ENCODE data around the gene SFTA2. TPM values are rescaled to one million over a fixed set of nuclear protein-coding genes. Genes with fewer than 3 reads are reported as not detected.

Gene SFTA2
- total and polyA plus RNA-seq, 2 of the 8 experiments (the other 6 are each of a cell fraction or from before 2014, with no cell fraction given), result not detected

DNA sequence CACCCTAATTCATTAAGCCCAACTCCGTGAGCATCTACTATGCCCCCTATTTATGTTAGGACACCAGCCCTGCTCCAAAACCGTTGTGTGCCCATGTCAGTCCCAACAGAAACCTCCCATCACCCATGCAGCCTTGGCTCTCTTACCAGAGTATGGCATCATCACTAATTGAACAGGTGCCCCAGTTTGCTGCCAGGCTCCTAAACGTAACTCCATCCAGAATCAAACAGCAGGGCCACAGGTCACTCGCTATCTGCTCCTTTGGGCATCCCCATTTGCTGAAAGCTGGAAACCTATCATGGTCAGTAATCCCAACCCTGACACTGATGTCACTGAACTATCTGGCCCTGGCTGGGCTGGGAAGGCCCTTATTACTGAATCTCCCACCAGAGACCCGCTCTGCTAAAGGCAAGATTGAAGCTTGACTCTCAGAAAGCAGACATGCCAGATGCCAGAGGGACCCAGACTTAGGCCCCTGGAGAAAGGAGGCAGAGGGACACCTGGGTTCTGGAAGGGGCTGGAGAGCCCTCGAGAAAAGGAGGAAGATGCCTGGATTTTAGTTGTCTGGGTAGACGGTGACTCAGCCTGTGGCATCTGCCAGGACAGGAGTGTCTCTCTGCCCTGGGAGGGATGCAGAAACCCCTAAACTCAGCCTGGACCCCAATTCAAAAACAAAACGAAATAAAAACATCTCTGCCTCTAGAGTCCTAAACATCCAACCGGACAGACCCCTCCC is 22.8 kb upstream of the SFTA2 start:
- no peak for FAIRE-seq
- no peak for TF ChIP-seq TEAD4 (IDR thresholded peaks at IDR 0.05; ENCODE audit: low read depth, low read length)
- TF ChIP-seq SUZ12 (IDR thresholded peaks at IDR 0.05; ENCODE audit: low read length), result peak; percentile 14; the same call in 1 of the 2 replicates
- TF ChIP-seq SIN3A (conservative IDR thresholded peaks at IDR 0.05 in 1 of 2, IDR thresholded peaks at IDR 0.05 in 1 of 2; ENCODE audit: low read depth in 1 of 2, low read length in 2 of 2), result 0 out of 4 replicates have a peak, but pooled peaks of 1 of the 2 experiments have one; percentile 11
- H3K4me3 ChIP-seq (ENCODE audit: extremely low read depth in 1 of 4, insufficient read depth in 2 of 4, low read depth in 3 of 4, low read length in 4 of 4), result peak overlapping the region; percentile 47 to 64 (median 54)
- H4K8ac ChIP-seq (ENCODE audit: extremely low read depth, insufficient read depth, low read length), result peak overlapping the region; percentile 86; the same call in 1 of the 2 replicates
- no peak overlapping the region for H3K9ac ChIP-seq (replicated peaks in 1 of 4; ENCODE audit: extremely low read depth in 1 of 4, low read depth in 3 of 4, low read length in 3 of 4)
- no peak overlapping the region for H3K23ac ChIP-seq (ENCODE audit: insufficient read length)
- H3K14ac ChIP-seq (ENCODE audit: insufficient read length), result no peak overlapping the region
- no peak overlapping the region for H4K91ac ChIP-seq (replicated peaks; ENCODE audit: insufficient read length, low read length)
- H2AFZ ChIP-seq (ENCODE audit: low read length), result peak overlapping the region; percentile 28; the same call in 1 of the 2 replicates
- H3K79me2 ChIP-seq (ENCODE audit: control insufficient read depth in 1 of 2, insufficient read depth in 2 of 2, low read length in 2 of 2), result no peaks in the 10 kb centered on the region
- H3K56ac ChIP-seq (replicated peaks; ENCODE audit: insufficient read length, low read depth, low read length), result no peak overlapping the region
- peaks cover 3 to 4% (median 4%) of the 10 kb centered on the region in 4 experiments; a peak in 4 of 7 replicates for H3K4me1 ChIP-seq (replicated peaks in 1 of 4; ENCODE audit: control insufficient read depth in 3 of 4, insufficient read depth in 4 of 4, low read length in 3 of 4)
- H2BK120ac ChIP-seq (replicated peaks; ENCODE audit: low read depth, low read length), result no peak overlapping the region
- no peaks in the 10 kb centered on the region for H3K79me1 ChIP-seq (ENCODE audit: low read depth, low read length)
- ChIA-PET POLR2A (ENCODE audit: partially characterized antibody) (interaction anchor here (1.0 to 1.7 kb wide), 6 partner anchors 9 to 229 kb away, joined by 3 to 5 read pairs (median 4); partner anchors contain the start of gene MUCL3), CTCF (ENCODE audit: partially characterized antibody) (interaction anchor here (0.8 to 2.6 kb wide), 11 partner anchors 10 to 133 kb away, joined by 3 to 9 read pairs (median 4); partner anchors contain the start of genes MUC21 and VARS2)
- no peak overlapping the region for H2BK5ac ChIP-seq (ENCODE audit: low read depth, low read length)
- H3K27ac ChIP-seq (ENCODE audit: low read depth, low read length), result no peak overlapping the region
- no peaks in the 10 kb centered on the region for H3K9me3 ChIP-seq (ENCODE audit: insufficient read depth in 2 of 2, low read depth in 1 of 2, low read length in 1 of 2)
- peaks cover 0 to 13% (median 10%) of the 10 kb centered on the region in 4 experiments; a peak in 5 of 7 replicates for H3K27me3 ChIP-seq (replicated peaks in 1 of 4; ENCODE audit: control insufficient read depth in 3 of 4, extremely low read depth in 1 of 4, insufficient read depth in 3 of 4, low read length in 3 of 4)
- no peak overlapping the region; the same call in 1 of the 2 replicates for H3K18ac ChIP-seq (ENCODE audit: extremely low read depth, low read length)
- no peak overlapping the region for H4K5ac ChIP-seq (ENCODE audit: insufficient read length, low read depth, low read length)
- DNase-seq (ENCODE audit: low read depth in 1 of 2, low spot score in 2 of 2), result no peak
- H2BK20ac ChIP-seq (ENCODE audit: low read length), result 0 out of 2 replicates have a peak overlapping the region, but pooled peaks have one; percentile 34
- H2BK12ac ChIP-seq (ENCODE audit: low read depth, low read length), result 0 out of 2 replicates have a peak overlapping the region, but pooled peaks have one; percentile 4
- H3K36me3 ChIP-seq (ENCODE audit: control insufficient read depth in 2 of 4, insufficient read depth in 4 of 4, low read length in 3 of 4), result no peaks in the 10 kb centered on the region
- 77% methylated on average over 9 of the region's 9 CpGs; no CpG with 5 or more reads in 1 of the 2 experiments for WGBS, 2 experiments (ENCODE audit: extremely low coverage in 1 of 2, insufficient coverage in 1 of 2, insufficient read length in 1 of 2, insufficient replicate concordance in 2 of 2, low coverage in 1 of 2, low lambda C conversion rate in 2 of 2, missing lambda C conversion rate in 1 of 2)
- peaks cover 6% of the 10 kb centered on the region; the same call in 1 of the 2 replicates for H3K23me2 ChIP-seq (ENCODE audit: low read depth, low read length)
- H2BK15ac ChIP-seq (ENCODE audit: low read length), result peak overlapping the region; percentile 81; the same call in 1 of the 2 replicates
- H2AK5ac ChIP-seq (ENCODE audit: low read depth, low read length), result no peak overlapping the region
- no peaks in the 10 kb centered on the region for H4K20me1 ChIP-seq (replicated peaks in 1 of 2; ENCODE audit: control insufficient read depth in 1 of 2, insufficient read depth in 2 of 2, low read length in 2 of 2)
- no peak overlapping the region for H3K4ac ChIP-seq (replicated peaks; ENCODE audit: insufficient read length, low read depth, low read length)
- peak overlapping the region; percentile 66 to 81 for H3K4me2 ChIP-seq (ENCODE audit: insufficient read depth in 1 of 2, low read depth in 2 of 2, low read length in 2 of 2)
